EH (cell line): ENCODE data around the gene HYAL2.
A peak's percentile ranks its signal among the peaks of the same experiment; 100 is the strongest.

ENCODE experiments used
- DNase-seq: peaks from one replicate; pipeline ENCODE4 v3.0.0-alpha.2; 2015; ENCODE audit warnings: low read depth

Gene HYAL2

DNA sequence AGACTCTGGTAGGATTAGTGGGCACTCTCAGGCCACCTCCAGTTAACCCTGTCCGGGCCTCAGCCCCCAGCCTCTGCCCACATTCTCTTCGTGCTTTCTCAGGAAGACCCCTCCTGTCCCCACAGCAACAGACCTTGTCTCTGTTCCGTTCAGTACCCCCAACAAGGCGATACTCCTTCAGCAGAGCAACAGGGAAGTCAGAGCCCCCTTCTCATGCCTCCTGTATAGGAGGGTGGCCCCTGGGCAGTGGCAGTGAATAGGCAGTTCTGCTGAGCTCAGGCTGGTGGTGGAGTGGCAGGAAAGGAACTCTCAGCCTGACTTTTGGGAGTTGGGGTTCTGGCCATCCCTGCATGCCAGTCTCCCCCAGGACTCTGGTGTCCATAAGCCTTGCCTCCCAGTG lies 53.1 kb downstream of the HYAL2 start:
- DNase-seq: no peak

DNA sequence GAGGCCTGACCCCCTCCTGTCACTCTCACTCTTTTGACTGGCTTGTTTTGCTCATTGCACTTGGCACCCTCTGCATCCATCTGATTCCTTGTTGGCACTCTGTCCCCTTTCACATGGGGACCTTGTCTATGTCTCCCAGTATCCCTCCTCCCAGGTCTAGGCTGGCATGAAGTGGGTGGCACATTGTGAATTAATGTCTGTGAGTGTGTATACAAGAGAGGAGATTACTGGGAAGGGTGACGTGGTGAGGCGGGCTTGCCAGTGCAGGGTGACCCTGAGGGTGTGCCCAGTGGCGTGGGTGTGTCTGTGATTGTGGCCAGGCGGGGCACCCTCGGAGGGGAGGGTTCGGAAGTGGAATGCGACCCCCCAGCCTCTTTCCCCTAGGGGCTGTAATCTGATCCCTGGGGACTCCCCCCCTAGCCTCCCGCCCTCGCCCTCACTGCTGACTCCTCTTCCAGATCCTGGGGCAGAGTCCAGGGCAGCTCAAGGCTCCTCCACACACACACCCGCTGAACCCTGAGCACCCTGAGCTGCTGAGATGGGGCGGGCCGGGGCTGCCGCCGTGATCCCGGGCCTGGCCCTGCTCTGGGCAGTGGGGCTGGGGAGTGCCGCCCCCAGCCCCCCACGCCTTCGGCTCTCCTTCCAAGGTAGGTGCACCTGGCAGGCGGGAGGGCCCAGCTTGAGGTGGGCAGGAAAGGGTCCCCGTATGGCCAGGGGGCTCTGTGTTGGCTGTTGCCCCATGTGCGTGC lies 53.7 kb downstream of the HYAL2 start, which contains the start of gene SEMA3B:
Gene SEMA3B (plus strand): TSS at position 445 of the 749 bp plus-strand sequence. CDS start 94 bp downstream, at position 539.
- peak; percentile 89 for DNase-seq

DNA sequence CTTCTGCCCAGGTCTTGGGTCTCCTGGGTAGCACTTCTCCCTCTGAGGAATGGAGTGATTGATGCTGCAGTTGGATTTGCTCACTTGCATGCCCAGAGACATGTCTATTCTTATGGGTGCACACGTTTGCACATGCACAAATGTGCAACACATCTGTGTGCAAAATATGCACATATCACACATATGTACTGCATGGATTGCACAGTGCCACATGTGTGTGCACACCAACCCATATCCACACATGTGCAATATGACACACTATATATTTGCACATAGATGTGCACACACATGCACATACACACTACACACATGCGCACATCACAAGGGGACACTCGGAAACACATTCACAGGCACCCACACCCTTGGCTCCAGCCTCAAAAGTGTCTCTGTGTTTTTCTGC lies 54.3 kb downstream of the HYAL2 start:
- DNase-seq: no peak
